ENCODE data around the gene ERLEC1. TPM values are rescaled to one million over a fixed set of nuclear protein-coding genes. Genes with fewer than 3 reads are reported as not detected.

Gene ERLEC1
- total RNA-seq, 6 donors from 2014 or later: 50.7 to 200 (median 143) TPM

- WGBS, 2 donors: 82 to 86% methylated on average over 2 of the region's 2 CpGs
- Histone ChIP-seq H3K27ac (no peak overlapping the region), H3K4me1 (peaks cover 0 to 9% (median 0%) of the 10 kb centered on the region in 4 donors), H3K9me3 (no peaks in the 10 kb centered on the region), H3K4me3 (no peak overlapping the region), H3K36me3 (peaks cover 0 to 23% (median 8%) of the 10 kb centered on the region in 4 donors), H3K27me3 (no peaks in the 10 kb centered on the region)
- TF ChIP-seq EP300 (IDR thresholded peaks at IDR 0.05) (no peak), POLR2AphosphoS5 (IDR thresholded peaks at IDR 0.05) (no peak), POLR2A (IDR thresholded peaks at IDR 0.05) (no peak), CTCF (IDR thresholded peaks at IDR 0.05) (no peak)
- ATAC-seq (ENCODE audit: low FRiP score in 2 of 2) (no peak), DNase-seq (no peak)
Measured at GRCh38 chr2:53856272-53856671, 69.4 kb downstream of the ERLEC1 start.

GRCh38 chr2:53859206-53860181 is 72.7 kb downstream of the ERLEC1 start, which contains the start of gene GPR75:
Gene GPR75 (minus strand): TSS chr2:53859967. CDS start chr2:53854756, 5,211 bp downstream.
- DNase-seq (peak; percentile 27 to 89), ATAC-seq (ENCODE audit: low FRiP score in 2 of 2) (peak; percentile 68 to 76)
- H3K36me3 ChIP-seq: peaks cover 3 to 23% (median 11%) of the 10 kb centered on the region in 4 donors
- H3K9me3 ChIP-seq: no peaks in the 10 kb centered on the region
- no peak within 1 kb of the TSS for H3K27ac ChIP-seq
- H3K4me3 ChIP-seq: peak within 1 kb of the TSS in 3 of 4 donors; percentile 28 to 48 (median 47)
- peaks cover 0 to 9% (median 0%) of the 10 kb centered on the region in 4 donors for H3K4me1 ChIP-seq
- TF ChIP-seq EP300 (IDR thresholded peaks at IDR 0.05) (no peak), CTCF (IDR thresholded peaks at IDR 0.05) (no peak), POLR2AphosphoS5 (IDR thresholded peaks at IDR 0.05) (no peak), POLR2A (IDR thresholded peaks at IDR 0.05) (no peak)
- no peaks in the 10 kb centered on the region for H3K27me3 ChIP-seq
- WGBS, 2 donors: 59 to 78% methylated on average over 43 to 61 of the region's 72 CpGs

GRCh38 chr2:53861824-53862223 is 75.0 kb downstream of the ERLEC1 start:
- no peaks in the 10 kb centered on the region for H3K9me3 ChIP-seq
- no peak overlapping the region for H3K27ac ChIP-seq
- no peaks in the 10 kb centered on the region for H3K27me3 ChIP-seq
- WGBS, 2 donors: 92 to 96% methylated on average over 5 of the region's 5 CpGs
- no peak for DNase-seq
- H3K4me3 ChIP-seq: no peak overlapping the region
- peaks cover 0 to 9% (median 1%) of the 10 kb centered on the region in 4 donors for H3K4me1 ChIP-seq
- H3K36me3 ChIP-seq: peaks cover 10 to 41% (median 26%) of the 10 kb centered on the region in 4 donors
- TF ChIP-seq EP300 (IDR thresholded peaks at IDR 0.05) (no peak), POLR2AphosphoS5 (IDR thresholded peaks at IDR 0.05) (no peak), POLR2A (IDR thresholded peaks at IDR 0.05) (no peak), CTCF (IDR thresholded peaks at IDR 0.05) (no peak)
- no peak for ATAC-seq (ENCODE audit: low FRiP score in 2 of 2)

GRCh38 chr2:53863538-53864227 is 76.8 kb downstream of the ERLEC1 start:
- no peak overlapping the region for H3K4me3 ChIP-seq
- H3K27me3 ChIP-seq: no peaks in the 10 kb centered on the region
- peaks cover 0 to 9% (median 1%) of the 10 kb centered on the region in 4 donors for H3K4me1 ChIP-seq
- H3K36me3 ChIP-seq: peaks cover 10 to 57% (median 31%) of the 10 kb centered on the region in 4 donors
- WGBS, 2 donors: 94% methylated on average over 4 to 6 of the region's 6 CpGs
- TF ChIP-seq POLR2A (IDR thresholded peaks at IDR 0.05) (no peak), EP300 (IDR thresholded peaks at IDR 0.05) (no peak), CTCF (IDR thresholded peaks at IDR 0.05) (no peak)
- no peak overlapping the region for H3K27ac ChIP-seq
- ATAC-seq (ENCODE audit: low FRiP score in 2 of 2): no peak
- no peak for DNase-seq
- H3K9me3 ChIP-seq: no peaks in the 10 kb centered on the region

Measured in upper lobe of left lung (tissue), 6 donors.